Measurements from ENCODE around the gene SEMA5B. TPM values are rescaled to one million over a fixed set of nuclear protein-coding genes. Genes with fewer than 3 reads are reported as not detected.

Gene SEMA5B
- total RNA-seq, 1 experiment from 2014 or later: 22.4 TPM

DNA sequence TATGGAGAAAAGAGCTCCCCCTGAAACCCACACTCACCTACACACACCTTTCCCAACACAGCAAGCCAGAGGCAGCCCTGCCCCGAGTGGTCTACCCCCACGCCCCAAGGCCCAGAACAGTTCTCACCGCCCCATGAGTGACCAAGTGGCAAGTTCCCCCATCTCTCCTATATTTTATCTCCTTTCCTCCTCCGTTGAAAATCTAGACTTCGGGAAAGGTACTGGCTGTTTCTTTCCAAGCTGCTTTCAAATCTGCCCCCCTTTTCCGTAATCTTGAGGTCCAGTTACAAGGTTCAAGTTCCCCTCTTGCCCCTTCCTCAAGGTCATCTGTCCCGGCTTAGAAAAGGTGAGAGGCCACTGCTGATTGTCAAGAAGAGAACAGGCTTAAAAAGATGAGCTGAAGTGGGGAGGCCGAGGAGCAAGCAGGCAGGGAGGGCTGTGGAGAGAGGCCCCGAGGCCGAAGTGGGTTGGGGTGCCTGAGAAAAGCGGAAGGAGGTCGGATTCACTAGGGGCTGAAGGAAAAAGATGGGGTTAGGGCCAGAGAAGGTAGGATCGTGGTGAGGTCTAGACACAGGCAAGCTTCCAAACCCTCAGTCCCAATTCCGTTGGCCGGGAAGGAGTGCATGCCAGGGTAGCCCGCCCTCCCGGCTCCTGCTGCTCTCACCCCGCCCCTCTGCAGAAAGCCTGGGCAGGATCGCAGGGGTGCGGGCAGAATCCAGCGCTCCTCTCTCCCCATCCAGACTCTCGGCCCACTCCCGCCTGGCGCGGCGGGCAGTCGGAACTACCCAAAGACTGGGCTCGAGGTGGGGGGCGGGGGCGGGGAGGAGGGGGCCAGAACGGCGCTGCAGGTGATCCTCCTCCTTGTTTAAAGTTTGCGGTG, 1.7 kb downstream of the SEMA5B start:
- peak; percentile 92 for DNase-seq
- peak overlapping the region; percentile 73 for H3K4me3 ChIP-seq (ENCODE audit: insufficient read depth, low read depth, low read length)
- H3K27me3 ChIP-seq (ENCODE audit: control insufficient read depth, insufficient read depth, low read length): peaks cover 45% of the 10 kb centered on the region
- H3K36me3 ChIP-seq (replicated peaks; ENCODE audit: control insufficient read depth, insufficient read depth, low read length): no peaks in the 10 kb centered on the region

DNA sequence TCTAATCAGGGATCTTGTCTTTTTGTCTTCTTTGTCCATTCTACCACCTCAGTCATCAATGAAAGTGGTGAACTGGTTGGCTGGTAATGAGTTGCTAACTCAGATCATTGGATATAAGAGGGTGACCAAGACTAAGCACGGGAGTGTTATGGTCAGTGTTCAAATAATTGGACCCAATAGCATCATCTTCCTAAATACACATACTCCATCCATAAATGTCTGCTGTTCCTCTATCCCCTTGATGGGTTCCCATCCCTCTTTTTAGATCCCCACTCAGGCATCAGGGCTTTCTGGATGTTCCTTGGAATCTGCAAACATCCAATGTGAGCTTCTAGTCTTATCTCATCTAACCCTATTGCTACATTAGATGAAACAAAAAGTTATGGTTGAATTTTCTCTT, 3.5 kb downstream of the SEMA5B start:
- no peak overlapping the region for H3K4me3 ChIP-seq (ENCODE audit: insufficient read depth, low read depth, low read length)
- no peaks in the 10 kb centered on the region for H3K36me3 ChIP-seq (replicated peaks; ENCODE audit: control insufficient read depth, insufficient read depth, low read length)
- DNase-seq: no peak
- peaks cover 35% of the 10 kb centered on the region for H3K27me3 ChIP-seq (ENCODE audit: control insufficient read depth, insufficient read depth, low read length)

DNA sequence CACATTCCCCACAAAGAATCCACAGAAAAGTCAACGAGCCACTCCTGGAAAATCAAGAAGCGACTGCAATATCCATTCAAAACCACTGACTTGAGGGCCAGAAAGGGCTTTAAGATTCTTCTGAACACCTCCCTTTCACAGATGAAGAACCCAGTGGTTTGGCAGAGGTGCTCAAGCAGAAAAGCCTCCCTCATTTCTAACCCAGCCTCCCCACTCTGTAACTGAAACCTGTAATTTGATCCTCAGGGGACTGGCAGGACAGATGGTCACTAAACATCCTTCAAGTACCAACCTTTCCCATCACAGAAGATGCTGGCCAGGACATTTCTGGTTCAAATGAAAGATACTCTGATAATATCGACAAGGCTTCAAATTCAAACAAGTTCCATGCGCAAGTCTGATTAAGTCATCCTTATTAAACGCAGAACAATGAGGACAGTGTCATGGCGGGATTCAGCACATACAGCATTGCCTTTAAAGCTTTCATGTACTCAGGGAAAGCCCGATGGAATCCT, 5.5 kb downstream of the SEMA5B start:
- peak; percentile 51 for DNase-seq
- Histone ChIP-seq H3K27me3 (ENCODE audit: control insufficient read depth, insufficient read depth, low read length) (peaks cover 25% of the 10 kb centered on the region), H3K36me3 (replicated peaks; ENCODE audit: control insufficient read depth, insufficient read depth, low read length) (no peaks in the 10 kb centered on the region), H3K4me3 (ENCODE audit: insufficient read depth, low read depth, low read length) (no peak overlapping the region)

DNA sequence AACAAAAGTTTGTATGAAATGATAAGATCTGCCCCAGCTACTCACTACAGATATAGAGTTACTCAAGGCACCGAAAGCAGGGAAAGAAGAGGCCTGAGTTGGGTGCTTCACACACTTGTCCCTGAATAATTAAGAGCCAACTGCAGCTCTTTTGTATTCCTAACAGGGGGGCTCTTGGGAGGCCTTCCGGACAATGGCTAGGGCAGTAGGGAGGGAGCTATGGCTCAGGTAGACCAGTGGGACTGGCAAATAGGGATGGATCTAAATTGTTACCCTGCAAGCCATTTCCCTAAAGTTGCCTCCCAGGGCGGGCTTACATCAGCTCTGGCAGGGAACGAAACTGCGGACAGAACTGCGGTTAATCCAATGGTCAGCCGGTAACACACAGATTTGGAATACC, 6.2 kb downstream of the SEMA5B start:
- Histone ChIP-seq H3K36me3 (replicated peaks; ENCODE audit: control insufficient read depth, insufficient read depth, low read length) (no peaks in the 10 kb centered on the region), H3K27me3 (ENCODE audit: control insufficient read depth, insufficient read depth, low read length) (peaks cover 19% of the 10 kb centered on the region), H3K4me3 (ENCODE audit: insufficient read depth, low read depth, low read length) (no peak overlapping the region)
- DNase-seq: peak; percentile 58

DNA sequence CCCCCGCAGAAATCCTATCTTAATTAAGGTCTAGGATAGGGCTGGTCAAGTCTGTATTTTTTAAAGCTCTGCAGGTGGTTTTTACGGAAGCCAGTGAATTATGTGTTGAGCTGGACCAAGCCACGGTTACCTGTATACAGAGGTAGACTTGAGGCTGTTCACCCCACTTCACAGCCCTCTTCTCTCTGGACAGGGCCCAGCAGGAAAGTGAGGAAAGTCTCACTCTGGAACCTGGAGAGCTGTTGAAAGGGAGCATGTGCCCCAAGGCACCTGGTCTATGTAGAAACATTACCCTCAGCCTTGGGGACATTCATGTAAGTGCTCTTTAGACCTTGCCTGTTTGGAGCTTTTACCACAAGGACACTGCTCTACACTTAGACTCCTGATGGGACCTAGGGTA, 6.9 kb downstream of the SEMA5B start:
- H3K4me3 ChIP-seq (ENCODE audit: insufficient read depth, low read depth, low read length): no peak overlapping the region

DNA sequence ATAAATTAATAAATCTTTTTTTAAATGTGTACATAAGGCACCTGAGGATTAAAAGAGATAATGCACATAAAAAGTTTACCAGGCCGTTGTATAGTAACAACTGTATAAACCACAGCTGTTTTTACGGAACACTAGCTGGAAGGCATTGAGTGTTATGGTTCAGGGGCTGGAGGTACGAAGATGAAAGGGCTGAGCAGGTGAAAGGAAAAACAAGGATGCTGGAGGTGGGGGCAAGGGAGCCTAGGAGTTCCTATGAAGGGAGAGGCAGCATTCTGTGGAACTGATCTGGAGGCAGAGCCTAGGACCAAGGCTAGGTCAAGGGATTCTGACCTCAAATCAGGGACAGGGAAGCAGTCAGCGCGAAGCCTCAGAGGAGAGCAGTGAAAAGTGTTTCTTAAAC, 8.0 kb downstream of the SEMA5B start:
- Histone ChIP-seq H3K4me3 (ENCODE audit: insufficient read depth, low read depth, low read length) (no peak overlapping the region), H3K27me3 (ENCODE audit: control insufficient read depth, insufficient read depth, low read length) (peaks cover 7% of the 10 kb centered on the region), H3K36me3 (replicated peaks; ENCODE audit: control insufficient read depth, insufficient read depth, low read length) (no peaks in the 10 kb centered on the region)
- no peak for DNase-seq

More for the DNA sequence above, 6.9 kb downstream of the SEMA5B start:
- no peak for DNase-seq
- peaks cover 17% of the 10 kb centered on the region for H3K27me3 ChIP-seq (ENCODE audit: control insufficient read depth, insufficient read depth, low read length)
- H3K36me3 ChIP-seq (replicated peaks; ENCODE audit: control insufficient read depth, insufficient read depth, low read length): no peaks in the 10 kb centered on the region

DNA sequence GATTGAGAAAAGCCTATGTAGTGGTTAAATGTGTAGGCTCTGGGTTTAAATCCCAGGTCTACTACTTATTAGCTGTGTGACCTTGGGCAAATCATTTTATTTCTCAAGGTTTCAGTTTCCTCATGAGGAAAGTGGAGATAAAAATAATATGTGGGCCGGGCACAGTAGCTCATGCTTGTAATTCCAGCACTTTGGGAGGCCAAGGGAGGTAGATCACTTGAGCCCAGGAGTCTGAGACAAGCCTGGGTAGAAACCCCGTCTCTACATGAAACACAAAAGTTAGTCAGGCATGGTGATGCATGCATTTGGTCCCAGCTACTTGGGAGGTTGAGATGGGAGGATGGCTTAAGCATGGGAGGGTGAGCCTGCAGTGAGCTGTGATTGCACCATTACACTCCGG, 8.4 kb downstream of the SEMA5B start:
- Histone ChIP-seq H3K36me3 (replicated peaks; ENCODE audit: control insufficient read depth, insufficient read depth, low read length) (no peaks in the 10 kb centered on the region), H3K27me3 (ENCODE audit: control insufficient read depth, insufficient read depth, low read length) (peaks cover 4% of the 10 kb centered on the region), H3K4me3 (ENCODE audit: insufficient read depth, low read depth, low read length) (no peak overlapping the region)
- DNase-seq: no peak

DNA sequence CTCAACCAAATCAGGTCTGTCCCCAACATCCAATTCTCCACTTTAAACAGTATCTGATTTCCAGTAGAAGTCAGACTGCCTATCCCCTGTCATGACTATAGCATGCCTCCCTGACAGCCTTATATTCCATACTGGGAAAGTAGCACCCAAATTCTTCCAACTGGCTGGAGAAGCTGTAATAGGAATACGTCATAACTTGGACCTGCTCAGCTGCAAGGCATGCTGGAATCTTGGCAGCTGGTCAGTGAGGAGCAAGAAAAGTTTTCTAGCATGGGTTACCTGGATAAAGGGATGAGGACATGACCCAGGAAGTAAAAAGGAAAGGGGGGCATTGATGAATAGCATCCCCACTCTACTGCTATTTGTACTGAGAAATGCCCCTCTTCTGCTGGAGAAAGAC, 8.9 kb downstream of the SEMA5B start:
- no peaks in the 10 kb centered on the region for H3K36me3 ChIP-seq (replicated peaks; ENCODE audit: control insufficient read depth, insufficient read depth, low read length)
- DNase-seq: no peak
- H3K27me3 ChIP-seq (ENCODE audit: control insufficient read depth, insufficient read depth, low read length): peaks cover 2% of the 10 kb centered on the region
- no peak overlapping the region for H3K4me3 ChIP-seq (ENCODE audit: insufficient read depth, low read depth, low read length)

DNA sequence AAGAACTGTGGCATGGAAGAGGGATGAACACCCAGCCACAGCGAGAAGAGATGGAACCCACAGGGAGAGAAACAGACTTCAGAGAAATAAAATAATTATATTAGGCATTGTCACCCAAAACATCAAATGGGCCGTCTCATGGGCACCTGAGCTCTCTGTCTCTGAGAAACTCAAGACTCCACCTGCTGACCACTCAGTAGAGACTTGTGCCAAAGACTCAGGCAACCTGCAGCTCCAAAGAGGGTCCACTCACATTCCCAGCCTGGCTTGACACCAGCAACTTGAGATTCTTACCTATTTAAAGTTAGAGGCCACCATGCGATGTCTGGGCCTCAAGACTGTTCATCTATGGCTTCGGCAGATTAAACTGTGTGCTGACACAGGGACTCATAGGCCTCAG, 12.0 kb downstream of the SEMA5B start:
- Histone ChIP-seq H3K36me3 (replicated peaks; ENCODE audit: control insufficient read depth, insufficient read depth, low read length) (no peaks in the 10 kb centered on the region), H3K27me3 (ENCODE audit: control insufficient read depth, insufficient read depth, low read length) (no peaks in the 10 kb centered on the region)
- DNase-seq: no peak

DNA sequence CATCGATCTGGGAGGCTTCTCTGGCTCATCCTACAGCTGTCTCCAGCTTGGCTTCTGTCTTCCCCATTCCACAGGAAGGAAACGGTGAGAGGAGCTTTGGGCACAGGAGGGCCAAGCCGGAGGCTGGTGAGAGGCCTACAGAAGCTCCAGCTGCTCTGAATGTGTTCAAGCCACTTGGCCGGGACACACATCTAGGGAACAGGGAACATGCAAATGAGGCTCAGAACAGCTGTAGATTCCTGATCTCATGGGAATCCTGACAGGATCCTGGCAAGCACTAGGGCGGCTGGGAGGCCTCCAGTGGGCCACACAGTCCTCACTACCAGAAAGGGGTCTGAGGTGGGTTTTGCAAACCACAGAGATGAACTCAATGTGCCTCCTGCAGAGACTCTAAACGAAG, 13.7 kb downstream of the SEMA5B start:
- Histone ChIP-seq H3K36me3 (replicated peaks; ENCODE audit: control insufficient read depth, insufficient read depth, low read length) (no peaks in the 10 kb centered on the region), H3K27me3 (ENCODE audit: control insufficient read depth, insufficient read depth, low read length) (no peaks in the 10 kb centered on the region), H3K4me3 (ENCODE audit: insufficient read depth, low read depth, low read length) (no peak overlapping the region)
- DNase-seq: no peak

More for the DNA sequence above, 12.0 kb downstream of the SEMA5B start:
- H3K4me3 ChIP-seq (ENCODE audit: insufficient read depth, low read depth, low read length): no peak overlapping the region

DNA sequence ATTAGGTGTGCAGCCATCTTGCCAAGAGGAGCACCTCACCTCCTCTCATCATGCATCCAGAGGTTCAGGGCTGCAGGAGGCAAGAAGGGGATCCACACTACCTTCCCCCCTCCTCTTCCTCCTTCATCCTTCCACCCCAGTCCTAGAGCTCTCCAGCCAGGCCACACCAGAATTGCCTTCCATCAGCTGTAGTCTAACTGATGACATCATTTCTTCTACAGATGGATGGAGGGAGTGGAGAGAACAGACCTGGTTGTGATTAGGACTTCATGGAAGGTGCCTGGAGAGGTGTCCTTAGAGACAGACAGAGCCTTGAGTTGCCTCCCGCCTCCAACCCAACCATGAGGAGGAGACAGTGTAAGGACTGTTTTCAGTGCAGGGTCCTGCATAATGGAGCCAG, 14.9 kb downstream of the SEMA5B start:
- H3K36me3 ChIP-seq (replicated peaks; ENCODE audit: control insufficient read depth, insufficient read depth, low read length): no peaks in the 10 kb centered on the region
- H3K27me3 ChIP-seq (ENCODE audit: control insufficient read depth, insufficient read depth, low read length): no peaks in the 10 kb centered on the region
- no peak overlapping the region for H3K4me3 ChIP-seq (ENCODE audit: insufficient read depth, low read depth, low read length)
- no peak for DNase-seq

DNA sequence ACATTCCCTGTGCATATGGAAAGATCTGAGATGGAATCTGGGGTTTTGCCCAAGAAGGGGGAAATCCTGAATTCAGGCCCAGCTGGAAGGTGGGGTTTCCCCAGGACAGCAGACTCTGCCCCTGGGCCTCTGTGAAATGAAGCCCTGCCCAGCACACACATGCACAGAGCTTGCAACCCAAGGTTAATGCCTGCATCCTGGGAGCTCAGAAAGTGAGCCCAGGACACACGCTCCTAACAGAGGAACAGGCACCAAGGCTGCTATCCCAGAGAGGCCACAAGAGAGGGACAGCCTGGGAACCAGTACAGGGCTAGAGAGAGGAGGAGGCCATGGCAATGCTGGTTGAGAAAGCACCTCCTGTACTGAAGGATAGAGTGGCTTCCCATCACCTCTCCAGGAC, 16.1 kb downstream of the SEMA5B start:
- DNase-seq: no peak
- H3K36me3 ChIP-seq (replicated peaks; ENCODE audit: control insufficient read depth, insufficient read depth, low read length): no peaks in the 10 kb centered on the region
- no peak overlapping the region for H3K4me3 ChIP-seq (ENCODE audit: insufficient read depth, low read depth, low read length)
- H3K27me3 ChIP-seq (ENCODE audit: control insufficient read depth, insufficient read depth, low read length): no peaks in the 10 kb centered on the region

DNA sequence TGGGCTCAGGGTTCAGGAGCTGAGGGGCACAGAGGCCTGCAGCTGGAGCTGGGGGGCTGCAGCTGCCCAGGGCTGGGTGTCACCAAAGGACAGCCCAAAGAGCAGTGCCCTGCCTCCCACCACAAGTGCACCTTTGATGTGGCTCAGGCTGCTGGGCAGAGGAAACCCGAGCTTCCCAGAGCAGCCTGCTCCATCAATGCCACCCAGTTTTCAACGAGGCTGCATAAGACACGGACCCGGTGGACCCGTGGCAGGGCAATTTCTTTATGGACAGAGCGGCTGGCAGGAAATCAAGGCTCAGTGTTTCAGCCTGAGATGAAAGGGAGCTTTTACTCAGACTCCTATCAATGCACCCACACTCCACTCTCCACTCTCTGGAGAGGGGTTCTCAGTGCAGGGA, 18.7 kb downstream of the SEMA5B start:
- no peaks in the 10 kb centered on the region for H3K36me3 ChIP-seq (replicated peaks; ENCODE audit: control insufficient read depth, insufficient read depth, low read length)
- H3K27me3 ChIP-seq (ENCODE audit: control insufficient read depth, insufficient read depth, low read length): no peaks in the 10 kb centered on the region
- DNase-seq: no peak
- no peak overlapping the region for H3K4me3 ChIP-seq (ENCODE audit: insufficient read depth, low read depth, low read length)

DNA sequence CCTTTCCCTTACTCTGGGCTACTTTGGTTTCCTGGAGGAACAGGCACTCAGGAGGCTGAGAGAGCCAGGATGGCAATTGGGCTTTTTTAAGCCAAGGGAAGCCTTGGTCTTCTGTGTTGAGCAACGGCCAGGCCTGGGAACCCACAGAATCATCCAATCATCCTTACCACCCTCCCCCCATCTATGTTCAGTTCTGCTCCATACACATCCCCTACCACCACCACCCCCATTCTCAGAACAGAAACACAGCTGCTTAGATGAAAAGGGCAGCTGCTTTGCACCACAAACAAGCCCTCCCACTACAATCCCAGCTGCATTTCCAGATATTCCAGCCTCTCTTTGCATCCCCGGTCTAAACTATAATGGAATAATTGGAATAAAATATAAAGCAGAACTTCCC, 21.0 kb downstream of the SEMA5B start:
- Histone ChIP-seq H3K36me3 (replicated peaks; ENCODE audit: control insufficient read depth, insufficient read depth, low read length) (no peaks in the 10 kb centered on the region), H3K27me3 (ENCODE audit: control insufficient read depth, insufficient read depth, low read length) (no peaks in the 10 kb centered on the region), H3K4me3 (ENCODE audit: insufficient read depth, low read depth, low read length) (no peak overlapping the region)
- no peak for DNase-seq

DNA sequence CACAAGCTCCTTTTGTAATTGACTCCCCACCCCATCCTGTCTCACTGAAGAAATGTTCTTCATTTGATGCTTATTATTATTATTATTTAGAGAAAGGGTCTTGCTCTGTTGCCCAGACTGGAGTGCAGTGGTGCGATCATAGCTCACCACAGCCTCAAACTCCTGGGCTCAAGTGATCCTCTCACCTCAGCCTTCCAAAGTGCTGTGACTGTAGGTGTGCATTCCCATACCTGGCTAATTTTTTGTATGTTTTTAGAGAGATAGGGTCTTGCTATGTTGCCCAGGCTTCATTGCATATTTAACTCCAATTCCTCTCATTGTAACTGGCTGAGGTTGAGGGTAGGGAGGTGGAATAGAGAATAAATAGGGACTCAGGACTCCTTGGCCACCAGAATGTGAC, 22.3 kb downstream of the SEMA5B start:
- Histone ChIP-seq H3K27me3 (ENCODE audit: control insufficient read depth, insufficient read depth, low read length) (no peaks in the 10 kb centered on the region), H3K36me3 (replicated peaks; ENCODE audit: control insufficient read depth, insufficient read depth, low read length) (no peaks in the 10 kb centered on the region), H3K4me3 (ENCODE audit: insufficient read depth, low read depth, low read length) (no peak overlapping the region)
- DNase-seq: no peak

Data from H7 (cell line).